Activated CD8-positive, alpha-beta memory T cell treated with anti-CD3 and anti-CD28 coated beads for 48 hours (primary cell): Measurements from ENCODE around the gene HOMER2.
"Not testable (repeated sequence)": the region's sequence is repeated elsewhere in the genome, so short reads cannot be mapped to it uniquely, and the experiment has no call there.

Experiments used
- DNase-seq, 3 experiments: peaks; one replicate each; pipeline ENCODE4 v3.0.0-alpha.2; 2020; ENCODE audit warnings: low read depth in 2 of 3, low spot score in 2 of 3

Gene HOMER2

GRCh38 chr15:82900511-82901060 lies 51.9 kb downstream of the HOMER2 start:
- DNase-seq = no peak

DNA sequence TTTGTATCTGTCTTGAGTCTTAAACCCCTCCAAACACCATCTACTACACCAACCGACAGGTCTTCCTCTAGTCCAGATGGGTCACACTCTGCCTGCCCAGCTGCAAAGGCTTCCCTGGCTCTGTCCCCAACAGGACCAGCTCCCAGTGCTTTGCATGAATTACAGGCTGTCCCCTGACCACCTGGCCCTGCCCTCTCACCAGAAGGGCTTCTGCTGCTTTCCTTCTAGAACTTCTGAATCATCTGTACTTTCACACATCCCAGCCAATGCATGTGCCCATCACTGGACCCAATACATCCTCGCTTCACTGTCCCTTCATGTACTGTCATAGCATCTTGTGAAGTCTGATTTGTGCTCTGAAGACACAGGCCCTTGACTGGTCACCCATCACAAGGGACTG lies 53.6 kb downstream of the HOMER2 start:
- no peak for DNase-seq

DNA sequence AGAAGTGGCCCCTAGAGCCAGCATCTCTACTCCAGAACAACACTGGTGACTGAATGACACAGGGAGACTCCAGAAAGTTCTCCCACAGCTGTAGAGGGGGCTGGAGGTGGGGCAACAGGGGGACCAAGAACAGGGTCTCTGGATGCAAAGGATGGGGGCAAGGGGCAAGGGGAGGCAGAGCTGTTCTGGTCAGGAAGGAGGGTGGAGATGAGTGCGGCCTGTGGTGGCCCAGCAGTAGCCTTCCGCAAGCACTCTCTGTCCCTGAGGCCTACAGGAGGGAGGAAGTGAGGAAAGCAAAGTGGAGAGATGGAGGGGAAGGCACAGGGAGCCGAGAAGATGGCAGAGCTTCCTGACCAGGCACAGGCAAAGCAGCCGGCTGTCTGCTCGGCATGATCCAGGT lies 56.5 kb downstream of the HOMER2 start:
- DNase-seq = no peak

DNA sequence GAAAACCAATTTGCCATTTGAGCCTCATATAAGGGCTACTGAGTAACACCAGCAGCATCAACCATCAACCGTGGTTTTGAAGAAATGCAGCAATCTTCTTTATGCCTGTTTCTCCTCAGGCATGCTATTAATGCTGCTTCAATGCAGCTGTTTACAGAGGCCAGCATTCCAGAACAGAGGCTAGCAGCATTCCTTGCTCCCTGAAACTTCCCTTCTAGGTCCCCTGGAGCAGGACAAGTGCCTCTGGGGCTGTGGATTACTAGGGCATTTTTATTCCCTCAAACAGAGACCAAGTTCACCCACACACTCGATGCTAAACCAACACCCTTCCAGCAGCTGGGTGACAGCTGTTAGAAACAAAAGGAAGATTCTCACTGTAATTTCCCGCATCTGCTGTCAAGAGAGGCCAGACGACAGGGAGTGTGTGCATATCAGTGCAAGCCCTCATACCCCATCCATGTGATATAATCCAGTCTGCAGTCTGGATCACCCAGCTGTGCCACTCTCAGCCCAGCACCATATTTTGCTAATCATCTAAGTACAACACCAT lies 57.5 kb downstream of the HOMER2 start:
- no peak for DNase-seq

GRCh38 chr15:82893473-82893872 lies 59.0 kb downstream of the HOMER2 start:
- not testable (repeated sequence) for DNase-seq

DNA sequence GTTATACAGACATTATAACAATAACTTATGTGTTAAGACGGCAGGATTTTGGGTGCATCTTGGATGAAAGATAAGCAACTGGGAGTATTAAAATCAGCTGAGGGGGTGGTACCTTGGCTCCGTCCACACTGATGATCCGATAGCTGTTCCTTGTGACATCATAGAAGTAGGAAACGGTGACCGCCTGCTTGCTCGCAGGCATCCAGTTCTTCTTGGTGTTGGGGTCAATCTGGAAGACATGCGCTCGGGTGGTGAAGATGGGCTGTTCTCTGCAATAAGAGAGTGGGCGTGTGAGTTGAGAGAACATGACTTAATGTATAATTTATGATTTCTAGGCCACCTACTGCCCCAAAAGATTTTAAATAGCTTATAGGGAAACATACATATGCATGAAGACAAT lies 59.9 kb downstream of the HOMER2 start:
- no peak for DNase-seq

DNA sequence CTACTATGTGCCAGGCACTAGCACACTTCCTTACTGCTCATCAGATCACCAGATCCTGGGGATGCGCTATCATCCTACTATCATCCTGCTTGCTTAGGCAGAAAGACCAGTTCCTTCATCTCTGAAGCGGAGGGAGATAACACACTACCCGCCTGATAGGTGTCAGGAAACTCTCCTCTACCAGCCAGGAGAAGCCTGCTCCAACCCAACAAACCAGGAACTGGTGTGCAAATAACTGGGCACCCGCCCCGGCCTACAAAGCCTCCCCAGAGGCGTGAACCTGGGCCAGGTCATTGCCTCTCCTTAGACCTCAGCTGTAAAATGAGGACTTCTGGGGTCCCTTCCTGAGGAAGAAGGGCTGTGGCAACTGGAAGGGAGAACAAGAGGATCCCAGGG lies 61.5 kb downstream of the HOMER2 start:
- DNase-seq = no peak

GRCh38 chr15:82890338-82890994 lies 62.1 kb downstream of the HOMER2 start:
- DNase-seq = no peak

- DNase-seq = no peak
Observed at GRCh38 chr15:82882273-82882928, 70.1 kb downstream of the HOMER2 start.

- no peak for DNase-seq
Observed at GRCh38 chr15:82881747-82882146, 70.8 kb downstream of the HOMER2 start.

DNA sequence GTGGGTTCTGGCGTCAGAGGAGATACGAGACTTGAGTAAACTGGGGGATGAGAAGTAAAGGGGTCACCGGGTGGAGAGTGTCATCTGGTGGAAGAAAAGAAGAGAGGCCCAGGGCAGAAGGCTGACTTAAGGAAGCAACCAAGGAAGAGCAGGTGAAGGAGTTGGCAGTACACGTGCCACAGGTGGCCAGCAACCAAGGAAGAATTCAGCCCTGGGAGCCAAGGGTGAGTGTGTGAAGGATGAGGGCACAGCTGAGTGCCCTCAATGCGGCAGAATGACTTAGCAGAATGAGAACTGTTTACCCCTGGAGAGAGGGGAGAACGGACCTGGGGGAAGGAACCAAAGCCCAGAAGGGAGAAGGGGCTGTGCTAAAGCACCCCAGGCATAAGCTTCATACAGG lies 71.8 kb downstream of the HOMER2 start:
- DNase-seq = no peak

GRCh38 chr15:82878325-82878724 lies 74.2 kb downstream of the HOMER2 start:
- no peak for DNase-seq

DNA sequence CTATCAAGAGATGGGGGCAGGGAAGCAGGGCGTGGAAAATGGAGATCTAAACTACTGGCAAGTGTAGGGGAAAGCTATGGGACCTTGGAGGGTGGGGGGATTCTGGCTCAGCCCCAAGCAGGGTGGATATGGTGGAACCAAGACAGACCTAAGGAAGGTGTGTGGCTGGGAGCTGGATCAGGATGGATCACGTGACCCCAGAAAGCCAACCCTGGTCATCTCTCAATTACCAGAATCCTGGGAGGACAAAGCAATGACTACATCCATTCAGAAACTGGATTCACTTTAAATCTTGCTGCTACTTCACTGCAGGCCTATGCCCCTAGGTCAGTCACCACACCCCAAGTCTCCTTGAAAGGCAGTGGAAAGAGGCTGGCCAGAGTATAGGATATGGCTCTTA lies 74.7 kb downstream of the HOMER2 start:
- DNase-seq = no peak

DNA sequence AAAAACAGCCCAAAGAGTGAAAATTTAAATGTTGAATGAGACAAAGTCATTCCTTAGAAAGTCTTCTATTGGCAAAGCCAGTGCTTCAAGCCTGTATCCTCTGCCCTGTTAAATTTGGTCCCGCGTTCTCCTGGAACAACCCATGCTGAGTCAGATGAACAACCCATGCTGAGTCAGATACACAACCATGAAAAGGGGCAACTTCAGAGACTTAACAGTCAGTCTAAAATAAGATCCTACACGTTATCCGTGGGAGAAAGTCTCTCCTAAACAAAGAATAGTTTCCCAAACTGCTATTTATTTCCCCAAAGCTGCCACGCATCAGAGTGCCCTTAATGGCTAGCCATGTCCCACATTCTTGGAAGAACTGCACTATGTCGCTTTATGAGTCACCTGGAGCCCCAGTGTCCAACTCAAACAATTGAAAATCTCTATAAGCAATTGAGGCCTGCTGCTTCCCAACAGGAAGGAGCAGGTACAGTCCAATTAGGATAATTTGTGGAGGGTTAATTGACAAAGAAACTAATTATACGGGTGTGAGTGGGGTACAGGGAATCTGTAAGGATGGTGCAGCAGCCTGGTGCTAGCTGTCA lies 77.0 kb downstream of the HOMER2 start:
- DNase-seq = no peak

- no peak for DNase-seq
Observed at GRCh38 chr15:82874961-82875360, 77.6 kb downstream of the HOMER2 start.

GRCh38 chr15:82874267-82874666 lies 78.3 kb downstream of the HOMER2 start:
- no peak for DNase-seq

- no peak for DNase-seq
Observed at GRCh38 chr15:82873000-82873680, 79.4 kb downstream of the HOMER2 start.

DNA sequence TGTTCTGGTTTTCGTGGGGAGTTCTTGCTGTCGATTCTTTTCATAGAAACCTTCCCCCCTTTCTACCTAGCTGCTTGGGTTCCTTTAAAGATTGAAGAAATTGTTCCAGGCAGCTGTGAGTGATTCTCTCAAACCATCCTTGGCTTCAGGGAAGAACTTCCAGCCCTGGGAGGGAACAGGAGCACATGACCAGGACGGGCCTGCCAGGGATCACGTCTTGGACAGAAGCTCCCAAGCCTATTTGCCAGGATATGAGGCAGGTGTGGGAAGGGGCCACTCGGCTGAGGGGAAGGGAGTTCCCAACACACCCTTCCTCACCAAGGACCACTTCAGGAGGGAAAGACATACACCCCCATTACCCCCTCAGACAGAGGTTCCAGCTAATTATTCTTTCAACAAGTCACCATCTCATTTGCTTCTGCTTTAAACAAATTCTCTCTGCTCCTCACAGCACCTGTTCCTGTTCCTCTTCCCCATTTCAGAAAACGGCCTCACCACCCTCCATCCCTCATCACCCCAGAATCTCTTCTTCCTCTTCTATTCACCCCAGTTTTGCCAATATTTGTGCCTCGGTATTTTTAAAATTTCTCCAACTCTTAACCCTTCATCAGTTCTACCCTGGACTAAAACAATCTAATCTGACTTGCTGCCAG lies 80.6 kb downstream of the HOMER2 start:
- no peak for DNase-seq

DNA sequence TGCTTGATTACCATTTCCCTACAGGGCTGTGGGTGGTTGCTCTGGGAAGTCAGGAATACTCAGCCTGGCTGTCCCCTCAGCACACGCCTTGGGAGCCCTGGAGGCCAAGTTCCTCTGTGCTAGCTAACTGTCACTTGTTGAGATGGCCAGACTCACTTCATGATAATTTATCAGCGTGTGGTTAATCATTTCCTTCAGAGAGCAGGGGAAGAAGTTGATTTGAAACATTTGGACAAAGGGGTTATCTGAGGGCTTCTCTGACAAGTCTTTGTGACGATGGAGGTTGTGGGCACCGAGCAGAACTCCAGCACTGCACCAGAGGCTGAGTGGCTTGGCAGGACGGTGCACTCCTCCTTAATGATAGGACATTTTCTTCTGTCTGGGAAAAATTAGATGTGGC lies 81.2 kb downstream of the HOMER2 start:
- no peak for DNase-seq

DNA sequence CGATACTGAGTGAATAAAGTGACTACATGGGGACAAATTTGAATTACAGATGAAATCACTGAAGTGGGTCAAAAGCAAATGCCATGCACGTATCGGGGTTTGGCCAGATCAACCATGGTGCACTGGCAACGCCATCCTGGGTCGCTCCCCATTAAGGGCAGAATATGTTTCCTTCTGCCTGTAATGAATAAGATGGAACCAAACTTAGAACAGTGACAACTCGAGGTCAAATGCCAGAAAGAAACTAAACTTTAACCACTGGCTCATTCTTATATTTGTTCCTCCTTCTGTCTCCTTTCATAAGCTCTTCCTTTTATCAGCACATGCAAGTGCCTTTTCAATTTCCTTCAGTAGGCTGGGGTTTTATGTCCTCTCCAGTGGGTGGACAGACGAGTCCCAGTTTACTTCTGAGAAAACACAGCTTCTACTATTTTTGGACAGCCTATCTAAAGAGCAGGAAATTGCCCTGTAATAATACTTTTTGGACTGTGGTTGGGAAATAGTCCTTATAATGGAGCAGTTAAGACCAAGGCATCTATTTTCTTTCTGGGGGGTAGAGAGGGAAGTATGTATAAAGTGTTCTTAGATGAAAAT lies 81.7 kb downstream of the HOMER2 start:
- no peak for DNase-seq

GRCh38 chr15:82865981-82866380 lies 86.5 kb downstream of the HOMER2 start:
- not testable (repeated sequence) for DNase-seq
